Measurements from ENCODE around the gene ZNF836. TPM values are rescaled to one million over a fixed set of nuclear protein-coding genes. Genes with fewer than 3 reads are reported as not detected.

Gene ZNF836
- total and polyA plus RNA-seq, 5 donors from 2014 or later, result 3.0 to 22.4 (median 9.3) TPM

DNA sequence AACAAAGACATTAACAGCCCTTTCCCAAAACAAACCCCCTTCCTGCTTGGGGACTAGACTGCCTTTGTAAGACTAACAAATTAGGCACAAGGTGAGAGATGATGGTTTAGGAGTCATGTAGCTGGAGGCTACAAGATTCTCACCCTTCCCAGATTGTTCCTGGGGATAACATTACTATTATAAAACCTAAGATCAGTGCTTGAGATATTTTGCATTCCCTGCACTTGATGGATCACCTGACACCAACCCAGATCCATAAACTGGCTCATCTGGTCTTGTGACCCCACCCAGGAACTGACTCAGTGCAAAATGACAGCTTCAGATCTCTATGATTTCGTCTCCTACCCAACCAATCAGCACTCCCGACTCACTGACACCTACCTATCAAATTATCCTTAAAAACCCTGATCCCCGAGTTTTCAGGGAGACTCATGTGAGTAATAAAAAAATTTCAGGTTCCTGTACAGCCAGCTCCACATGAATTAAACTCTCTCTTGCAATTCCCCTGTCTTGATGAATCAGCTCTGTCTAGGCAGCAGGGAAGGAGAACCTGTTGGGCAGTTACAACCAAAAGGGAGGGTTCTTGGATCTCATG is 29.3 kb downstream of the ZNF836 start:
- Histone ChIP-seq H3K27ac (ENCODE audit: insufficient read depth, low read length, poor library complexity, severe bottlenecking) (no peak overlapping the region), H3K27me3 (ENCODE audit: control insufficient read depth, insufficient read depth, low read length) (no peaks in the 10 kb centered on the region), H3K36me3 (ENCODE audit: control insufficient read depth, insufficient read depth, low read length) (no peaks in the 10 kb centered on the region), H3K4me1 (ENCODE audit: control insufficient read depth, insufficient read depth, low read length, poor library complexity, severe bottlenecking) (peaks cover 30% of the 10 kb centered on the region), H3K4me3 (ENCODE audit: low read depth, low read length) (no peak overlapping the region), H3K9me3 (ENCODE audit: control insufficient read depth in 2 of 2, low read length in 2 of 2) (peaks cover 17 to 27% of the 10 kb centered on the region in 2 experiments)
- peak overlapping the region in 1 of 3 donors; percentile 63 for H3K27ac Mint-ChIP-seq
- ATAC-seq (ENCODE audit: low read depth in 2 of 2) (no peak), DNase-seq (no peak)
- H3K36me3 Mint-ChIP-seq, result peaks cover 8% of the 10 kb centered on the region
- peaks cover 14 to 36% (median 21%) of the 10 kb centered on the region in 4 donors for H3K4me1 Mint-ChIP-seq
- peaks cover 0 to 23% (median 10%) of the 10 kb centered on the region in 7 donors for H3K9me3 Mint-ChIP-seq
- peak overlapping the region in 1 of 4 donors; percentile 80 for H3K4me3 Mint-ChIP-seq
- no peaks in the 10 kb centered on the region for H3K27me3 Mint-ChIP-seq

DNA sequence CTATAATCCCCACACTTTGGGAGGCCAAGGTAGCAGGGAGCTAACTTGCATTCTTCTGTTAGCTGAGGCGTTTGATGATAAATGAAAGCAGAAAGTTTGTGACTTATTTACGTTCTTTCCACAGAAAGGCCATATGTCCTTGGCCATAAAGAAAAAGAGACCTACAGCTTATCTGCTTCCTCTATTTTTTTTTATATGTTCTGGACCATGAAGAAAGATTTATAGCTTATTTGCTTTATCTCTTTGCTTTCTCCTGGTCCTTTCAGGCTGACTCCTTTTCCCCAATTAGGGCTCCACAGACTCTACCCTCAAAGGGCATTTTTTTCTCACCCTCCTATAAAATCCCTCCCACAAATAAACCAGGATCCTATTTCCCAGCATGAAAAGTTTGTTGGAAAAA is 30.2 kb downstream of the ZNF836 start:
- no peak for ATAC-seq (ENCODE audit: low read depth in 2 of 2)
- Mint-ChIP-seq H3K36me3 (peaks cover 4% of the 10 kb centered on the region), H3K9me3 (peaks cover 0 to 15% (median 5%) of the 10 kb centered on the region in 7 donors), H3K27ac (peak overlapping the region in 1 of 3 donors; percentile 63), H3K4me3 (peak overlapping the region in 3 of 4 donors; percentile 21 to 80 (median 30)), H3K4me1 (peaks cover 14 to 38% (median 21%) of the 10 kb centered on the region in 4 donors), H3K27me3 (no peaks in the 10 kb centered on the region)
- no peaks in the 10 kb centered on the region for H3K27me3 ChIP-seq (ENCODE audit: control insufficient read depth, insufficient read depth, low read length)
- H3K4me1 ChIP-seq (ENCODE audit: control insufficient read depth, insufficient read depth, low read length, poor library complexity, severe bottlenecking), result peaks cover 30% of the 10 kb centered on the region
- H3K9me3 ChIP-seq (ENCODE audit: control insufficient read depth in 2 of 2, low read length in 2 of 2), result peaks cover 12 to 18% of the 10 kb centered on the region in 2 experiments
- no peak overlapping the region for H3K27ac ChIP-seq (ENCODE audit: insufficient read depth, low read length, poor library complexity, severe bottlenecking)
- H3K36me3 ChIP-seq (ENCODE audit: control insufficient read depth, insufficient read depth, low read length), result no peaks in the 10 kb centered on the region
- DNase-seq, result no peak
- no peak overlapping the region for H3K4me3 ChIP-seq (ENCODE audit: low read depth, low read length)

DNA sequence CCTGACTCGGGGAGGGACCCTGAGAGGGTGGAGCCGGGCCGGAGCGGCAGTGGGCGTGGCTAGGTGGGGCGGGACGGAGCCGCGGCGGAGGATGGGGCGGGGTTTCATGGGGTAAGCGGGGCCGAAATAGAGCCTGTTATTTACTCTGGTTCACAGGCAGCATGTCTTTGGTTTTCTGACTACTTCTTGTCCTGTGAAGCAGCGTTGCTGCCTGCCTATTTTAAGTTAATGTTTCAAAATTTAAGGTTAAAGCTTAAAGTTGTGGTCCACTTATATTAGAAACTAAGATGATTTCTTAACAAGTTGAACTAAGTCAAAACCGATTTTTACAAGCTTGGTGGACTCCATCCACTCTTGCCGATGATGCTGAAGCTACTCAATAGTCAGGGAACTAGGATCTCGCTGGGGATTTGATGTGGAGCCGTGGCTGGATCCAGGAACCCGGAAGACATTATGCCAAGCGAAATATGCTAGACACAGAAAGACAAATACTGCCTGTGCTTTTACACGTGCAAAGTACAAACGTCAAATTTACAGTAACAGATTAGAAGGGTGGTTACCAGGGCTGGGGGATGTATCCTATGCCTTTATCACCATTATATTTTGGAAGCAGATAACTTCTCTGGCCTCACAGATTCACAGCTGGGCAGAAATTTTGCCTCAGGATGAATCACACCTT is 31.2 kb downstream of the ZNF836 start:
- H3K4me1 Mint-ChIP-seq, result peaks cover 14 to 40% (median 21%) of the 10 kb centered on the region in 4 donors
- Histone ChIP-seq H3K4me1 (ENCODE audit: control insufficient read depth, insufficient read depth, low read length, poor library complexity, severe bottlenecking) (peaks cover 30% of the 10 kb centered on the region), H3K27me3 (ENCODE audit: control insufficient read depth, insufficient read depth, low read length) (no peaks in the 10 kb centered on the region), H3K9me3 (ENCODE audit: control insufficient read depth in 2 of 2, low read length in 2 of 2) (peaks cover 9 to 19% of the 10 kb centered on the region in 2 experiments), H3K36me3 (ENCODE audit: control insufficient read depth, insufficient read depth, low read length) (no peaks in the 10 kb centered on the region), H3K4me3 (ENCODE audit: low read depth, low read length) (peak overlapping the region; percentile 96), H3K27ac (ENCODE audit: insufficient read depth, low read length, poor library complexity, severe bottlenecking) (peak overlapping the region; percentile 88)
- H3K36me3 Mint-ChIP-seq, result peaks cover 10% of the 10 kb centered on the region
- no peaks in the 10 kb centered on the region for H3K27me3 Mint-ChIP-seq
- peak overlapping the region; percentile 92 to 99 (median 93) for H3K4me3 Mint-ChIP-seq
- peak overlapping the region; percentile 93 to 95 (median 93) for H3K27ac Mint-ChIP-seq
- ATAC-seq (ENCODE audit: low read depth in 2 of 2), result peak; percentile 98 to 99
- no peak for DNase-seq
- peaks cover under 1 to 14% (median 7%) of the 10 kb centered on the region in 7 donors for H3K9me3 Mint-ChIP-seq

DNA sequence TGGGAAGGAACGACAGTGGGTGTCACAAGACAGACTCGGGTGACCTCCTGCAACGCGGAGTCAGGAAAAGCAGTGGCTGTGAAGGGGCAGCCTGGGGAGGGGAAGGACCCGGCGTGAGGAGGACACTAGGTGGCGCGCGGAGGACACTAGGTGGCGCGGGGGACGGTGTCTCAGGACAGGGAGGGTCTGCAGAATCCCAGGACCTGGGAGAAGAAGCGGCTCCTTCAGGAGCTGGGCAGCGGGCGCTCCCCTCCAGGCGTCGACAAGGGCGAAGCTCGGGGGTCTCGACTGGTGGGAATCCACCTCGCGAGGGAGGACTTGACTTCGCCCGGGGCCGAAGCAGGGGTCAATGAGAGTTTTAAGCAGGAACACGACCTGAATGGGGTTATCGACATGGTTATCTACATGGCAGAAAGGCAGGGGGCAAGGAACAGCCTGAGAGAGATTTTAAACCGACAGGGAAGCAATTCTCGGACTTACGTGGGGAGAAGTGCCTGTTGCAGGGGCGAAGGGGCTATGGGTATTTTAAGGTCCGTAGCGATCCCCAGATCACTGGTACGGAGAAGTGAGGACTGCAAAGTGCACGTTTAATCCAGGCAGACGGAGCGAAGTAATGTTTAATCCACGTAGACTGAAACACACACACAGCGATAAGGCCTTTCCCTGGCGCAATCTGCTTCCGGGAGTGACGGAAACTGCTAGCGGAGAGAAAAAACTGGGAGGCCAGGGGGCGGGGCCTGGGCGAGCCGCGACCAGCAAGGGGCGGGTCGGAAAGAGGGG is 32.0 kb downstream of the ZNF836 start, which contains the start of gene ZNF616:
ZNF616 (minus strand) TSS at position 687 of the 780 bp plus-strand sequence. CDS start 9,426 bp downstream, outside the sequence.
- Mint-ChIP-seq H3K4me3 (peak within 1 kb of the TSS; percentile 92 to 99 (median 93)), H3K4me1 (peaks cover 14 to 45% (median 22%) of the 10 kb centered on the region in 4 donors), H3K36me3 (peaks cover 15% of the 10 kb centered on the region), H3K27me3 (no peaks in the 10 kb centered on the region), H3K9me3 (peaks cover under 1 to 18% (median 8%) of the 10 kb centered on the region in 7 donors), H3K27ac (peak within 1 kb of the TSS; percentile 93 to 95 (median 93))
- Histone ChIP-seq H3K4me1 (ENCODE audit: control insufficient read depth, insufficient read depth, low read length, poor library complexity, severe bottlenecking) (peaks cover 30% of the 10 kb centered on the region), H3K36me3 (ENCODE audit: control insufficient read depth, insufficient read depth, low read length) (no peaks in the 10 kb centered on the region), H3K9me3 (ENCODE audit: control insufficient read depth in 2 of 2, low read length in 2 of 2) (peaks cover 12 to 23% of the 10 kb centered on the region in 2 experiments), H3K4me3 (ENCODE audit: low read depth, low read length) (peak within 1 kb of the TSS; percentile 96), H3K27me3 (ENCODE audit: control insufficient read depth, insufficient read depth, low read length) (no peaks in the 10 kb centered on the region), H3K27ac (ENCODE audit: insufficient read depth, low read length, poor library complexity, severe bottlenecking) (peak within 1 kb of the TSS; percentile 88)
- DNase-seq (peak; percentile 93 to 95 (median 94)), ATAC-seq (ENCODE audit: low read depth in 2 of 2) (peak; percentile 51 to 67)

DNA sequence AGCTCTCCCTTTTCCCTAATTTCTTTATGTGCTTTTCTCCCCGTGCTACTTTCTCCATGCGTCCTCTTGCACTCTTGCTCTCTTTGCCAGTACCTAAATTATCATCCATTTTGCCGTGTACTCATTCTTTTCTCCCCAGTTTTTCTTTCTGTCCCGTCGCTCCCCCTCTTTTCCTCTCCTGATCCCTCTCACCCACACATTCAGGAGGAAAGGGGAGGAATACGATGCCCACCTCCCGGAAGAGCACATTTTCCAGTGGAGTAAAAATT is 32.5 kb downstream of the ZNF836 start:
- peak overlapping the region; percentile 92 to 99 (median 93) for H3K4me3 Mint-ChIP-seq
- H3K36me3 Mint-ChIP-seq, result peaks cover 18% of the 10 kb centered on the region
- H3K27me3 Mint-ChIP-seq, result no peaks in the 10 kb centered on the region
- no peak for DNase-seq
- Histone ChIP-seq H3K4me3 (ENCODE audit: low read depth, low read length) (peak overlapping the region; percentile 96), H3K4me1 (ENCODE audit: control insufficient read depth, insufficient read depth, low read length, poor library complexity, severe bottlenecking) (peaks cover 30% of the 10 kb centered on the region), H3K9me3 (ENCODE audit: control insufficient read depth in 2 of 2, low read length in 2 of 2) (peaks cover 14 to 24% of the 10 kb centered on the region in 2 experiments), H3K36me3 (ENCODE audit: control insufficient read depth, insufficient read depth, low read length) (no peaks in the 10 kb centered on the region), H3K27ac (ENCODE audit: insufficient read depth, low read length, poor library complexity, severe bottlenecking) (peak overlapping the region; percentile 88), H3K27me3 (ENCODE audit: control insufficient read depth, insufficient read depth, low read length) (no peaks in the 10 kb centered on the region)
- H3K4me1 Mint-ChIP-seq, result peaks cover 14 to 45% (median 22%) of the 10 kb centered on the region in 4 donors
- peaks cover 2 to 21% (median 8%) of the 10 kb centered on the region in 7 donors for H3K9me3 Mint-ChIP-seq
- peak overlapping the region; percentile 93 to 95 (median 93) for H3K27ac Mint-ChIP-seq
- no peak for ATAC-seq (ENCODE audit: low read depth in 2 of 2)

DNA sequence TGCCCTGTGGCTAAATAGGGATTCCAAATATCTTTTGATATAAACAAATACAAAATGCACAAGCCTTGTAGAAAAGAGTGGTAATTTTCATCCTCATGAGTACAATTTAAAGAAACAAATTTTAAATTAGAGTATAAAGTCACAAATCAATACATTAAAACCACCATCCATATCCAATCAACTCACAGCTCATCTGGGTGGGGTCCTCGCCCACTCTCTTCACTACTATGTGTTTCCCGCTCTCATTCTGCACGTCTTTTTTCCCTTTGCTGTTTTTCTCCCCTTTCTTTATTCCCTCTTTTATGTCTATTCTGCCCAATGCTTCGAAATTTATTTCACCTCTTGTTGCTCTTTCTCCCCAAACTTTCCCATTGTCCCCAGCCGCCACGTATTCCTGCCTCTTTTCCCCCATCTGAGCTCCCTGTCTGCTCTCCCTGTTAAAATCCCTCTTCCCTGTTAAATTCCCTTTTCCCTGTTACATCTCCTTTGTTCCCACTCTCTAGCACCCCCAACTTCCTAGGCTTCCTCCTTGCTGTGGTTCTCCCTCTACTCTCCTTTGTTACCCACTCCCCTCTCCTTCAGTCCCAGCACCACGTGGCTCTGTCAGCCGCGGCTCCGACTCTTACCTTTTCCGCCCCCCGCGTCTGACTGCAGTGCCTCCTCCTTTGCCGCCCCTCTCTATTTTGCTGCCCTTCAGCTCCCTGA is 33.0 kb downstream of the ZNF836 start:
- DNase-seq (peak in 2 of 3 donors; percentile 4 to 34), ATAC-seq (ENCODE audit: low read depth in 2 of 2) (no peak)
- H3K27ac ChIP-seq (ENCODE audit: insufficient read depth, low read length, poor library complexity, severe bottlenecking), result no peak overlapping the region
- H3K9me3 ChIP-seq (ENCODE audit: control insufficient read depth in 2 of 2, low read length in 2 of 2), result peaks cover 14 to 25% of the 10 kb centered on the region in 2 experiments
- no peaks in the 10 kb centered on the region for H3K36me3 ChIP-seq (ENCODE audit: control insufficient read depth, insufficient read depth, low read length)
- peaks cover 14 to 45% (median 22%) of the 10 kb centered on the region in 4 donors for H3K4me1 Mint-ChIP-seq
- H3K4me1 ChIP-seq (ENCODE audit: control insufficient read depth, insufficient read depth, low read length, poor library complexity, severe bottlenecking), result peaks cover 30% of the 10 kb centered on the region
- peak overlapping the region; percentile 92 to 99 (median 93) for H3K4me3 Mint-ChIP-seq
- peak overlapping the region; percentile 93 to 95 (median 93) for H3K27ac Mint-ChIP-seq
- H3K27me3 Mint-ChIP-seq, result no peaks in the 10 kb centered on the region
- H3K4me3 ChIP-seq (ENCODE audit: low read depth, low read length), result peak overlapping the region; percentile 96
- peaks cover 2 to 21% (median 11%) of the 10 kb centered on the region in 7 donors for H3K9me3 Mint-ChIP-seq
- H3K27me3 ChIP-seq (ENCODE audit: control insufficient read depth, insufficient read depth, low read length), result no peaks in the 10 kb centered on the region
- H3K36me3 Mint-ChIP-seq, result peaks cover 20% of the 10 kb centered on the region

GRCh38 chr19:52120286-52120685 is 51.1 kb downstream of the ZNF836 start:
- Mint-ChIP-seq H3K27me3 (no peaks in the 10 kb centered on the region), H3K36me3 (peaks cover 84% of the 10 kb centered on the region), H3K9me3 (peaks cover 0 to 89% (median 54%) of the 10 kb centered on the region in 7 donors), H3K4me3 (no peak overlapping the region), H3K4me1 (peaks cover 0 to 7% (median 0%) of the 10 kb centered on the region in 4 donors), H3K27ac (no peak overlapping the region)
- ATAC-seq (ENCODE audit: low read depth in 2 of 2) (no peak), DNase-seq (no peak)
- Histone ChIP-seq H3K9me3 (ENCODE audit: control insufficient read depth in 2 of 2, low read length in 2 of 2) (peaks cover 86 to 97% of the 10 kb centered on the region in 2 experiments), H3K36me3 (ENCODE audit: control insufficient read depth, insufficient read depth, low read length) (peaks cover 80% of the 10 kb centered on the region), H3K27ac (ENCODE audit: insufficient read depth, low read length, poor library complexity, severe bottlenecking) (no peak overlapping the region), H3K27me3 (ENCODE audit: control insufficient read depth, insufficient read depth, low read length) (no peaks in the 10 kb centered on the region), H3K4me3 (ENCODE audit: low read depth, low read length) (no peak overlapping the region), H3K4me1 (ENCODE audit: control insufficient read depth, insufficient read depth, low read length, poor library complexity, severe bottlenecking) (no peaks in the 10 kb centered on the region)

Measured in CD4-positive, CD25-positive, alpha-beta regulatory T cell (primary cell).